ENCODE data around the gene MPP2. TPM values are rescaled to one million over a fixed set of nuclear protein-coding genes. Genes with fewer than 3 reads are reported as not detected.

The MPP2 gene
- total RNA-seq, 2 donors from 2014 or later, result 10.7 to 15.0 TPM

DNA sequence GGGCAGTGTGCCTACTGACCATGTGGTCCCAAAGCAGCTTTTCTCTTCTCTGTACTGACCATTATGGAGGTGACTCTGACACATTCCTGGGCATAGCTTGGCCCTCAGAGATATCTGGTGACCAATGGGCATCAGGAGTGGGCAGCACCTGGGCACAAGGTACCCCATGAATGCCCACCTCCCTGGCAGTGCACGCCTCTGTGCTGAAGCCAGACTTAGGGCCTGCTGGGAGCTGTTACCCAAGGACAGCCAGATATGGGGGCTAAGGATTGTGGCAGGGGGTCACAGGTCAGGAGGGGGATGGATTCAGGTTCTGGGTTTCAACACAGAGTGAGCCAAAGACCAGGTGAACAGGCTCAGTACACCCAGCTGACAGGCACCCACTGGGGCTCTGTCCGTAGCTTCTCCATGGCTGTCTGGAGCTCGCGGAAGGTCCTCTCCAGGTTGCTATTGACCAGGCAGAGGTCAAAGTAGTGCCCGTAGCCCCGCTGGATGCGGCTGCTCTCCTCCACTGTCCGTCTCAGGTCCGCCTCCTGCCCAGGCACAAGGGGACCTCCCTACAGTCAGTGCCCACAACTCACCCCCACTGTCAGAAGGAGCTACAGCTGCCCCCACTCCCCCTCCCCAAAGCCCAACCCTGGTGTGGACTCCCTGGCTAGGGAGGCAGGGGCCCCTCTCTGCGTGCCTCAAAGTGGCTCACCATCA, 29.7 kb downstream of the MPP2 start:
- H3K9me3 ChIP-seq, result no peaks in the 10 kb centered on the region
- TF ChIP-seq, protein P1, sequence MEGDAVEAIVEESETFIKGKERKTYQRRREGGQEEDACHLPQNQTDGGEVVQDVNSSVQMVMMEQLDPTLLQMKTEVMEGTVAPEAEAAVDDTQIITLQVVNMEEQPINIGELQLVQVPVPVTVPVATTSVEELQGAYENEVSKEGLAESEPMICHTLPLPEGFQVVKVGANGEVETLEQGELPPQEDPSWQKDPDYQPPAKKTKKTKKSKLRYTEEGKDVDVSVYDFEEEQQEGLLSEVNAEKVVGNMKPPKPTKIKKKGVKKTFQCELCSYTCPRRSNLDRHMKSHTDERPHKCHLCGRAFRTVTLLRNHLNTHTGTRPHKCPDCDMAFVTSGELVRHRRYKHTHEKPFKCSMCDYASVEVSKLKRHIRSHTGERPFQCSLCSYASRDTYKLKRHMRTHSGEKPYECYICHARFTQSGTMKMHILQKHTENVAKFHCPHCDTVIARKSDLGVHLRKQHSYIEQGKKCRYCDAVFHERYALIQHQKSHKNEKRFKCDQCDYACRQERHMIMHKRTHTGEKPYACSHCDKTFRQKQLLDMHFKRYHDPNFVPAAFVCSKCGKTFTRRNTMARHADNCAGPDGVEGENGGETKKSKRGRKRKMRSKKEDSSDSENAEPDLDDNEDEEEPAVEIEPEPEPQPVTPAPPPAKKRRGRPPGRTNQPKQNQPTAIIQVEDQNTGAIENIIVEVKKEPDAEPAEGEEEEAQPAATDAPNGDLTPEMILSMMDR (IDR thresholded peaks at IDR 0.05), result no peak
- H3K27ac ChIP-seq, result no peak overlapping the region
- H3K4me1 ChIP-seq (ENCODE audit: control insufficient read depth in 1 of 2, low read depth in 2 of 2), result no peaks in the 10 kb centered on the region
- peaks cover 30% of the 10 kb centered on the region for H3K36me3 ChIP-seq
- H3K27me3 ChIP-seq (replicated peaks; ENCODE audit: insufficient read depth), result no peaks in the 10 kb centered on the region
- no peak overlapping the region for H3K4me3 ChIP-seq
- no peak for ATAC-seq (ENCODE audit: insufficient number of reproducible peaks, low FRiP score, low read depth)
- DNase-seq (ENCODE audit: low spot score), result no peak

GRCh38 chr17:43877031-43877430, 30.3 kb downstream of the MPP2 start:
- H3K9me3 ChIP-seq, result no peaks in the 10 kb centered on the region
- TF ChIP-seq, protein P1 (IDR thresholded peaks at IDR 0.05), result no peak
- no peak for ATAC-seq (ENCODE audit: insufficient number of reproducible peaks, low FRiP score, low read depth)

GRCh38 chr17:43875476-43876147, 31.7 kb downstream of the MPP2 start:
- Histone ChIP-seq H3K4me3 (no peak overlapping the region), H3K36me3 (peaks cover 13% of the 10 kb centered on the region), H3K4me1 (ENCODE audit: control insufficient read depth in 1 of 2, low read depth in 2 of 2) (no peaks in the 10 kb centered on the region), H3K27ac (no peak overlapping the region), H3K27me3 (replicated peaks; ENCODE audit: insufficient read depth) (no peaks in the 10 kb centered on the region), H3K9me3 (no peaks in the 10 kb centered on the region)
- DNase-seq (ENCODE audit: low spot score) (no peak), ATAC-seq (ENCODE audit: insufficient number of reproducible peaks, low FRiP score, low read depth) (no peak)
- TF ChIP-seq, protein P1 (IDR thresholded peaks at IDR 0.05), result no peak

More at GRCh38 chr17:43877031-43877430, 30.3 kb downstream of the MPP2 start:
- no peak overlapping the region for H3K4me3 ChIP-seq
- no peaks in the 10 kb centered on the region for H3K4me1 ChIP-seq (ENCODE audit: control insufficient read depth in 1 of 2, low read depth in 2 of 2)
- no peak for DNase-seq (ENCODE audit: low spot score)
- H3K27ac ChIP-seq, result no peak overlapping the region
- peaks cover 27% of the 10 kb centered on the region for H3K36me3 ChIP-seq
- no peaks in the 10 kb centered on the region for H3K27me3 ChIP-seq (replicated peaks; ENCODE audit: insufficient read depth)

DNA sequence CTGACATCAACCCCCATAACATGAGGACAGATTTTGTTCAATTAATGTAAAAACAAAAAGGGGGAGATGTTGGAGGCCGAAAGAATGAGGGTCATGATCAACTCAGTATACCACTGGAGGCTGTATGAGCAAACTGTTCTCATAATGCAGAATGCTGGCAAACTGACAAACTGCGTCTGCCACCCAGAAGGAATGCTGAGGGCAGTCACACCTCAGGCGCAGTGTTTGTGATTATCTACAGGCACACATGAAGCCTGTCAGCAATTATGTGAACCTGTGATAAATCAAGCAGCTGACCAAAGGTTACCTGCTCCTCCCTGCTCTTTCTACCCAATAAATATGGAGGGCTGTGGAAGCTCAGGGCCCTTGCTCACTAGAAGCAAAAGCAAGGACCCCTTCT, 33.0 kb downstream of the MPP2 start:
- Histone ChIP-seq H3K4me1 (ENCODE audit: control insufficient read depth in 1 of 2, low read depth in 2 of 2) (no peaks in the 10 kb centered on the region), H3K27ac (no peak overlapping the region), H3K4me3 (no peak overlapping the region), H3K9me3 (no peaks in the 10 kb centered on the region), H3K36me3 (peaks cover 7% of the 10 kb centered on the region), H3K27me3 (replicated peaks; ENCODE audit: insufficient read depth) (no peaks in the 10 kb centered on the region)
- TF ChIP-seq, protein P1 (IDR thresholded peaks at IDR 0.05), result no peak
- no peak for ATAC-seq (ENCODE audit: insufficient number of reproducible peaks, low FRiP score, low read depth)
- no peak for DNase-seq (ENCODE audit: low spot score)

DNA sequence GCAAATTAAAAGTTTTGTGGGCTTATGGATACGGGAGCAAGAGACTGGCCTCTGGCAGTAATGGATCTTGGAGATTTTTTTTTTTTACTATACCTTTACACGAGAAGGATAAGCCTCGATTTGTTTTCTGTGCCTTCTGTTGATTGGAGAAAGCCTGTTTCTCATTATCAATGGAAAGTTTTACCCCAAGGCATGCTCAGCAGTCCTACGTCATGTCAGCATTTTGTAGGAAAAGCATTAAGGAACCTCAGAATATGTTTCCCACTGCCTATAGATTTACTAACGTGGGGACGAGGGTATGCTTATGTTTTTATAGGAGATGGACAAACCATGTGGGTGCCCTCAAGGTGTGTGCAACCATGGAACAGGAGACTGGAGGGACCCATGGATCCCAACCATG, 33.5 kb downstream of the MPP2 start:
- TF ChIP-seq, protein P1 (IDR thresholded peaks at IDR 0.05), result no peak
- DNase-seq (ENCODE audit: low spot score) (no peak), ATAC-seq (ENCODE audit: insufficient number of reproducible peaks, low FRiP score, low read depth) (no peak)
- H3K27ac ChIP-seq, result no peak overlapping the region
- H3K36me3 ChIP-seq, result peaks cover 3% of the 10 kb centered on the region
- no peaks in the 10 kb centered on the region for H3K9me3 ChIP-seq
- no peak overlapping the region for H3K4me3 ChIP-seq
- H3K27me3 ChIP-seq (replicated peaks; ENCODE audit: insufficient read depth), result no peaks in the 10 kb centered on the region
- H3K4me1 ChIP-seq (ENCODE audit: control insufficient read depth in 1 of 2, low read depth in 2 of 2), result no peaks in the 10 kb centered on the region
